Upper lobe of left lung (tissue), 6 donors: ENCODE results near the gene SATB1. TPM values are rescaled to one million over a fixed set of nuclear protein-coding genes. Genes with fewer than 3 reads are reported as not detected.

ENCODE experiments used
- ATAC-seq, 2 donors: fragments of 200-7000 bp; cut with Tn5 transposase; one replicate each; pipeline ENCODE4 v1.9.1; 2022; ENCODE audit warnings: mild to moderate bottlenecking in 2 of 2, moderate library complexity in 2 of 2; ENCODE audit not compliant: low FRiP score in 2 of 2
- DNase-seq, 2 donors: peaks; one replicate each; pipeline ENCODE4 v3.0.0-alpha.2; 2019 to 2020
- H3K27ac ChIP-seq, 4 donors: fragments of 200-600 bp; sonication (generic); one replicate each; pipeline ENCODE4 v1.5.1; 2016 to 2019
- H3K27me3 ChIP-seq, 4 donors: fragments of 200-600 bp; sonication (generic); one replicate each; pipeline ENCODE4 v1.5.1; 2017 to 2019
- H3K36me3 ChIP-seq, 4 donors: fragments of 200-600 bp; sonication (generic); one replicate each; pipeline ENCODE4 v1.5.1; 2016 to 2019
- H3K4me1 ChIP-seq, 4 donors: fragments of 200-600 bp; sonication (generic); one replicate each; pipeline ENCODE4 v1.5.1; 2018 to 2019
- H3K4me3 ChIP-seq, 4 donors: fragments of 200-600 bp; sonication (generic); one replicate each; pipeline ENCODE4 v1.5.1; 2017 to 2019; ENCODE audit warnings: mild to moderate bottlenecking in 2 of 4, moderate library complexity in 1 of 4
- H3K9me3 ChIP-seq, 4 donors: fragments of 200-600 bp; sonication (generic); one replicate each; pipeline ENCODE4 v1.5.1; 2018 to 2019
- EP300 ChIP-seq, 4 donors: sonication (generic); formaldehyde crosslinking; IDR thresholded peaks; one replicate each; pipeline ENCODE4 v1.5.1; 2017; ENCODE audit warnings: antibody characterized with exemption in 4 of 4, control low read depth in 2 of 4
- POLR2A ChIP-seq, 4 donors: fragments of 450-650 bp; IDR thresholded peaks; one replicate each; pipeline ENCODE4 v1.5.1; 2016 to 2017; ENCODE audit warnings: antibody characterized with exemption in 4 of 4, mild to moderate bottlenecking in 2 of 4
- POLR2AphosphoS5 ChIP-seq, 2 donors: sonication (generic); formaldehyde crosslinking; IDR thresholded peaks; one replicate each; pipeline ENCODE4 v1.5.1; 2017; ENCODE audit warnings: antibody characterized with exemption in 2 of 2
- WGBS, 2 donors: methylation state at CpG; one replicate each; pipeline ENCODE4 v1.1.5; 2017 to 2018; 5-methylcytosine and 5-hydroxymethylcytosine counted together
- total RNA-seq, 6 donors: library from RNA; depleted of rRNA in 4 of 6; stranded (reverse); fragments of >200 nt in 4 of 6; gene quantifications; one replicate each; pipeline versions ENCODE4 v1.1.0 to v1.2.1, GENCODE V29; 2016 to 2021
- TF ChIP-seq, protein P1 (sequence below), 6 experiments: fragments of 450-650 bp in 4 of 6; fragments of 200-600 bp in 2 of 6; sonication (generic) in 2 of 6; IDR thresholded peaks; one replicate each; pipeline ENCODE4 v1.5.1; 2016 to 2019; ENCODE audit warnings: antibody characterized with exemption in 6 of 6
- donor health status: DM: no; HTN: no; CAD: no; lungs with moderate emphysema.
- donor health status: DM: no; HTN: yes; CAD: no; lungs with severe emphysema.

SATB1 gene
- total RNA-seq, 6 donors from 2014 or later, result 25.4 to 80.7 (median 45.0) TPM

- Histone ChIP-seq H3K4me1 (peaks cover 18 to 23% (median 21%) of the 10 kb centered on the region in 4 donors), H3K27ac (peak overlapping the region in 3 of 4 donors; percentile 33 to 82 (median 62)), H3K27me3 (peaks cover 0 to 8% (median 0%) of the 10 kb centered on the region in 4 donors), H3K36me3 (no peaks in the 10 kb centered on the region), H3K9me3 (peaks cover 0 to 14% (median 6%) of the 10 kb centered on the region in 4 donors), H3K4me3 (peak overlapping the region; percentile 48 to 65 (median 59))
- WGBS, 2 donors, result 1 to 2% methylated on average over 16 to 57 of the region's 113 CpGs
- TF ChIP-seq POLR2A (IDR thresholded peaks at IDR 0.05) (peak in 1 of 4 donors; percentile 48), EP300 (IDR thresholded peaks at IDR 0.05) (no peak), POLR2AphosphoS5 (IDR thresholded peaks at IDR 0.05) (no peak)
- TF ChIP-seq, protein P1, sequence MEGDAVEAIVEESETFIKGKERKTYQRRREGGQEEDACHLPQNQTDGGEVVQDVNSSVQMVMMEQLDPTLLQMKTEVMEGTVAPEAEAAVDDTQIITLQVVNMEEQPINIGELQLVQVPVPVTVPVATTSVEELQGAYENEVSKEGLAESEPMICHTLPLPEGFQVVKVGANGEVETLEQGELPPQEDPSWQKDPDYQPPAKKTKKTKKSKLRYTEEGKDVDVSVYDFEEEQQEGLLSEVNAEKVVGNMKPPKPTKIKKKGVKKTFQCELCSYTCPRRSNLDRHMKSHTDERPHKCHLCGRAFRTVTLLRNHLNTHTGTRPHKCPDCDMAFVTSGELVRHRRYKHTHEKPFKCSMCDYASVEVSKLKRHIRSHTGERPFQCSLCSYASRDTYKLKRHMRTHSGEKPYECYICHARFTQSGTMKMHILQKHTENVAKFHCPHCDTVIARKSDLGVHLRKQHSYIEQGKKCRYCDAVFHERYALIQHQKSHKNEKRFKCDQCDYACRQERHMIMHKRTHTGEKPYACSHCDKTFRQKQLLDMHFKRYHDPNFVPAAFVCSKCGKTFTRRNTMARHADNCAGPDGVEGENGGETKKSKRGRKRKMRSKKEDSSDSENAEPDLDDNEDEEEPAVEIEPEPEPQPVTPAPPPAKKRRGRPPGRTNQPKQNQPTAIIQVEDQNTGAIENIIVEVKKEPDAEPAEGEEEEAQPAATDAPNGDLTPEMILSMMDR (IDR thresholded peaks at IDR 0.05), result peak; percentile 63 to 90 (median 86)
- DNase-seq (peak; percentile 67 to 96), ATAC-seq (peak; percentile 89 to 97)
Measured at GRCh38 chr3:18444595-18445400, 19.7 kb upstream of the SATB1 start.

DNA sequence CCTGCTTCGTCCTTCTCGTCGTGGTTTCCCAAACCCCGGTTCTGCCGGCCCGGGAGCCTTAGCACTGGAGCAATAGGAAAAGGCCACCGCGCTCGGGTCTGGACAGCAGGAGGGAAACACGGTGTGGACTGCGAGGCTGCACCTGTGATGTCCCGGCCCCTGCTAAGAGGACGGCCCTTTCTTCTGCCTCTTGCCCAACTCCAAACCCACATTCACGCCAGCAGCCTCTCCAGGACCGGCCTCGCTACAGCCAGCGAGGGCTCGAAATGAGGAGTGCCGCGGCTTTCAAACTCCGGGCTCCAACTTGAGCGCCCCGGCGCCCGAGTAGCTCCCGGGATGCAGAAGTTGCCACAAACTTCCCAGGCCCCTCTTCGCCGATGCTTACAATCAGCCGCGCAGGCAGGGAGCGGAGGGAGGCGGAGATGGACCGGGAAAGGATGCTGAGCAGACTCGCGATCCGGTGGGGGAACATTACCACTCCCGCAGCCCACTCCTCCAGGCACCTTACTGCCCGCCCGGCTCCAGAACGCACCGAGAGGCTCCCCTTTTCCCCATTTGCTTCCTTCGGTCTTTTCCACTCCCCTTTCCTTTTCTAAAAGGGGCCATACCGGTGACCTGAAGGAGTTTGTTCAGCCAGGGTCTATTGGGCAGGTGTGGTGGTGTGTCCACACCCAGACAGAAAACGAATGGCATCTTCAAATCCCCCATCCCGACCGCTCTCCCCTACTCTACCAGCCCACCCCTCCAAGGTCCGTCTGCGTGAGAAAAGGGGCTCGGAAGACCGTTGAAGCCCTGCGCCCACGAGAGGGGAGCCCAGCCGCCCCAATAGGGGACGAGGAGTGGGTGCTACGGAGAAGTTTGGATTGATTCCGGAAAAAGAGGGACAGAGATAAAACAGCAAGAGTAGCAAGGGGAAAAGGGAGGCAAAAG is 18.8 kb upstream of the SATB1 start:
- peaks cover 0 to 6% (median under 1%) of the 10 kb centered on the region in 4 donors for H3K9me3 ChIP-seq
- 2 to 3% methylated on average over 35 to 55 of the region's 56 CpGs for WGBS, 2 donors
- H3K4me1 ChIP-seq, result peaks cover 18 to 23% (median 21%) of the 10 kb centered on the region in 4 donors
- H3K27ac ChIP-seq, result peak overlapping the region in 3 of 4 donors; percentile 33 to 82 (median 62)
- H3K4me3 ChIP-seq, result peak overlapping the region; percentile 44 to 65 (median 59)
- H3K27me3 ChIP-seq, result peaks cover 0 to 8% (median 0%) of the 10 kb centered on the region in 4 donors
- no peaks in the 10 kb centered on the region for H3K36me3 ChIP-seq
- DNase-seq, result peak; percentile 48 to 80
- ATAC-seq, result peak; percentile 22 to 72
- TF ChIP-seq POLR2A (IDR thresholded peaks at IDR 0.05) (no peak), POLR2AphosphoS5 (IDR thresholded peaks at IDR 0.05) (no peak), EP300 (IDR thresholded peaks at IDR 0.05) (no peak)
- TF ChIP-seq, protein P1 (IDR thresholded peaks at IDR 0.05), result no peak

DNA sequence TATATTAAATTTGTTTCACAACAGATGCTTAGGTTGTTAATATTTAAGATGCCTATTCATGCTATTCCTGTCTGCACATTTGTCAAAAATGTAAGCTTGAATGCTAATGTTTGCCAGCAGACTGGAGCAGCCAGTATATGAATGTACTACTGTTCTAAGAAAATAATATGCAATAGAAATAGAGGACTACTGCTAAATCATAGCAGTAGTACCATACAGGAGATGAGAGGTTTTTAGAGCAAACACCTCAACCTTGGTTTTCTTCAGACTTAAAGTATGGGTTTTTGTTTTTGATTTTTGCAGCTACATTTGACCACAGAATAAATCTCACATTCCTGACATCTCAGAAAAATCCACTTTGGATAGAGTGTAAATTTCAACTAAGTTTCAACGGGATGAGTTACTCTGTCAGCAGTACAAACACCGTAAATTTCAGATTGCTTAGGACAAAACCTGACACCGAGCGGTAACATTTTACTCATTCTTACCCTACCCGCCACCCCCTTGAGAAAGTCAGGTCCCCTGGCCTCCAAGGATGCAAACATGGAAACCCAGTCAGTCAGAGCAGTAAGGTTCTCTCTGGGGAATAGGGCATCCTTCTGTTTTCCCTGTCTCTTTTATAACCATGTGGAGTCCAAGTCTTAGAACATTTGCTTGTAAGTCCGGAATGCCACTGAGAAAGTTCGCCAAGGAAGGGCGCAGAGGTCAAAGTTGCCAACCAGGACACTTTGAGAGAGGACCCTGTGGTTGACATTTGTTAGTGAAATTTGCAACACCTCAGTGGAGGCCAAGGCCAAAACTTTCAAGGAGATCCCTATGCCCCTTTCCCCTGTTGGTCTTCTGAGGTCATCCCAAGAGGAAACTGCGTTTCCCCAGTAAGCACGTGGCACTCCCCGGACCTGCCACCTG is 17.9 kb upstream of the SATB1 start:
- H3K36me3 ChIP-seq, result no peaks in the 10 kb centered on the region
- DNase-seq (no peak), ATAC-seq (no peak)
- TF ChIP-seq POLR2AphosphoS5 (IDR thresholded peaks at IDR 0.05), result no peak
- TF ChIP-seq, protein P1 (IDR thresholded peaks at IDR 0.05), result no peak
- TF ChIP-seq EP300 (IDR thresholded peaks at IDR 0.05), result no peak
- no peak for TF ChIP-seq POLR2A (IDR thresholded peaks at IDR 0.05)
- peaks cover 0 to 8% (median 0%) of the 10 kb centered on the region in 4 donors for H3K27me3 ChIP-seq
- H3K4me3 ChIP-seq, result peak overlapping the region in 3 of 4 donors; percentile 56 to 65 (median 62)
- H3K27ac ChIP-seq, result peak overlapping the region in 1 of 4 donors; percentile 62
- 52 to 60% methylated on average over 8 to 11 of the region's 11 CpGs for WGBS, 2 donors
- H3K4me1 ChIP-seq, result peaks cover 18 to 23% (median 21%) of the 10 kb centered on the region in 4 donors
- H3K9me3 ChIP-seq, result no peaks in the 10 kb centered on the region

DNA sequence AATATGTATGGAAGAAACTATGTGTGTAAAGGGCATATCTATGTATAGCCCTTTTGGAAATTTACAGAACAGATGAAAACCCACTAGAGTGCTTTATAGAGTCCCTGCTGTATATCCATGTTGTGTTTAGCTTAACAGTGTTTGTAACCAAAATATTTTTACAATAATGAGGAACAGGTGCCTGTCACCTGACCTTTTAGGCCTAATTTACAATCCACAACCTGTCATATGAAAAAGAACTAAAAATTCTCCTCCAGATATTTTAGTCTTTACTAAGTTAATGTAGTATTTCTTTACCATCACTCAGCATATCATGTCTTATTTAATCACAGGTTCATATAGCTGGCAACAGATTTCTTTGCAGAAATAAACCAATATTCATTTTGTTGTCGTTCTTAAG is 16.4 kb upstream of the SATB1 start:
- H3K4me1 ChIP-seq, result peaks cover 18 to 23% (median 21%) of the 10 kb centered on the region in 4 donors
- TF ChIP-seq POLR2A (IDR thresholded peaks at IDR 0.05), result no peak
- no peak for TF ChIP-seq POLR2AphosphoS5 (IDR thresholded peaks at IDR 0.05)
- no peak for TF ChIP-seq EP300 (IDR thresholded peaks at IDR 0.05)
- TF ChIP-seq, protein P1 (IDR thresholded peaks at IDR 0.05), result no peak
- H3K36me3 ChIP-seq, result no peaks in the 10 kb centered on the region
- no peak overlapping the region for H3K4me3 ChIP-seq
- DNase-seq (no peak), ATAC-seq (no peak)
- WGBS, 2 donors, result 79% methylated on average over 1 of the region's 1 CpG
- H3K9me3 ChIP-seq, result no peaks in the 10 kb centered on the region
- no peak overlapping the region for H3K27ac ChIP-seq
- H3K27me3 ChIP-seq, result peaks cover 0 to 8% (median 0%) of the 10 kb centered on the region in 4 donors
